Medulla oblongata (tissue), 1 donor: ENCODE measurements around the gene CABP4.

Experiments
- DNase-seq: peaks from one replicate; pipeline ENCODE4 v3.0.0-alpha.2; 2015; ENCODE audit errors: extremely low spot score

Gene CABP4

GRCh38 chr11:67435727-67436458 lies 19.3 kb upstream of the CABP4 start:
- no peak for DNase-seq

DNA sequence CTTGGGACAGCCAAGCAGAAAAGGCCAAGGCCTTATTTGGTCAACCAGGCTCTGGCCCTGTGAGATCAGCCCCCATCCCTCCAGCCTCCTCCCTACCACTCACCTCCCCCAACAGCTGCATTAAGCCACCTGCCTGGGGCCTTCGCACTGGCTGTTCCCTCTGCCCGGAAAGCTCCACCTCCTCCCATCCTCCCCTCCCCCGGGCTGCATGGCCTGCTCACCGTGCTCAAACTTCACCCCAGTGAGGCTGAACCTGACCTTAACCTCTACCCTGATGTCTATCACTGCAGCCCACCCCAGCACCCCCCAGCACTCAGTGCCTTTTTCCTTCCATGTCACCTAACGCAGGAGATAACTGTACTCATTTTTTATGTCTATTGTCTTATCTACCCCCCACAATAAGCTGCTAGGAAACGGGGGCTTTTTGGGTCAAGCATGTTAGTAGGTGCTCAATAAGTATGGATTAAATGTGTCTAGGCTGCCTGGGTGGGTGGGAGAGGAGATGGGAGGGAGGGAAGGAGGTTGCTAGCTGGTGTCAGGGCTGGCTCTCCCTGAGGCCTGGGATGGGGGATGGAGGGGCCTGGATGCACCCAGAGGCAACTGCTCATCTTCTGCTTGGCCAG lies 18.6 kb upstream of the CABP4 start:
- DNase-seq, result no peak

DNA sequence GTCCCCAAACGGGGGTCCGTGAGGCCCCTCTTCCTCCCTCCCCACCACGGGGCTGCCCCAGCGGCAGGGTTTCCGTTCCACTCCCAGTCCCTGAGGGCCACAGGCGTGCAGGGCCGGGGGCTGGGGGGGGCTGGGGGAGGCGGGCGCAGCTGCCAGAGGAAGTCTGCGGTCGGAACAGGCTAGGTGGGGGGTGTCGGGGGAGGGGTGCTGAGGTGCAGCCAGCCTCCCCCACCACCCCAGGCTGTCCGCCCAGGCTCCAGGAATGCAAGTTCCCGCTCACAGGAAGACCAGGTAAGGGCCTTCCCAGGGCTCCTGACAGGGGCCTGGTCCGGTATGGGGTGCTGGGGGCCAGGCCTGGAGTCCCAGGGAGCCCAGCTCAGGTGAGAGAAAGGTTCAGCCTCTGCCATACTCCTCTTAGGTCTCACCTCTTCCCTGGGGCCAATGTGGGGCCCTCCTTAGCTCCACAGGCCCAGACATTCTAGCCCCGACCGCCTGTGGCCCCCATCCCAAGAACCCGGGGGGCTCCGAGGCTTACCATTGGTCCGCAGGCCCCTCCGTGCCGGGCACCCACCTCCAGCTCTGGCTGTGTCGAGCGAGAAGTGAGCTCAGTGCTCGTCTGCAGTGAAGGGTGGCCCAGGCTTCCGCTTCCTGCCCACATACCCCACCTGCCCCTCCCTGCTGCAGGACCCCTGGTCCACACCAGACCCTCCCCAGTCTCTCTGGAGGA lies 17.9 kb upstream of the CABP4 start, which contains the start of gene PTPRCAP:
Gene PTPRCAP, minus strand, starts transcription at position 601 of the 727 bp plus-strand sequence. Its CDS starts 63 bp downstream, at position 538.
- DNase-seq, result no peak

- no peak for DNase-seq
Observed at GRCh38 chr11:67437809-67438157, 17.4 kb upstream of the CABP4 start.

DNA sequence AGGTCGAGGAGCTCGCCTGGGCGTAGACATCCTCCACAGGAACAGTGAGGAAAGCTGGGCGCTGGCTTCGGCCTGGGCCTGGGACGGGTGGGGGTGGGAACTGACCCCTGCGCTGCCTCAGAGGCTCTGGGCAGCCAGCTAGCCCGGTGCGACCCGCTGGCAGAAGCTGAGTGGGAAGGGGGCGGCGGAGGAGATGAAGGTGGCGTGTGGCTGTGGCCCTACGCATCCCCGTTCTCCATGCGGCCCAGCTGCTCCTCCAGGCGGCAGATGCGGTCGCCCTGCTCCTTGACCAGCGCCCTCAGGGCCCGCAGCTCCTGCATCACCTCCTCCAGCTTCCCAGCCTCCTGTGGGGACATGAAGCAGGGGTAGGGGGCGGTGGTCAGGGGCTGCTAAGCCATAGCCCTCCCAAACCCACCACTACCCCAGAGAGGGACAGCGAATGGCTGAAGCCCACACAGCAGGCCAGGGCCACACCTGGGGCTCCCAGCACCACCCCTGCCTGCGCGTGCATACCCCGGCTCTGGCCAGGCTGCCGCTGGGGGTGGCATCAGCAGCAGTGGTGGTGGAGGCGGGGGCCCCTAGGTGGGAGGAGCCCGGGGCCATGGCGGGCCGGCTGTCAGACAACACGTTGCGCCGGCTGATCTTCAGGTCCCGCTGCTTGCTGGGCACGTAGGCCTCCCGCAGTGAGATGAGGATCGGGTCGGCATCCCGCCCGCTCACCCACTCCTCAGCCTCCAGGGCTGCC lies 16.8 kb upstream of the CABP4 start:
- DNase-seq, result no peak

DNA sequence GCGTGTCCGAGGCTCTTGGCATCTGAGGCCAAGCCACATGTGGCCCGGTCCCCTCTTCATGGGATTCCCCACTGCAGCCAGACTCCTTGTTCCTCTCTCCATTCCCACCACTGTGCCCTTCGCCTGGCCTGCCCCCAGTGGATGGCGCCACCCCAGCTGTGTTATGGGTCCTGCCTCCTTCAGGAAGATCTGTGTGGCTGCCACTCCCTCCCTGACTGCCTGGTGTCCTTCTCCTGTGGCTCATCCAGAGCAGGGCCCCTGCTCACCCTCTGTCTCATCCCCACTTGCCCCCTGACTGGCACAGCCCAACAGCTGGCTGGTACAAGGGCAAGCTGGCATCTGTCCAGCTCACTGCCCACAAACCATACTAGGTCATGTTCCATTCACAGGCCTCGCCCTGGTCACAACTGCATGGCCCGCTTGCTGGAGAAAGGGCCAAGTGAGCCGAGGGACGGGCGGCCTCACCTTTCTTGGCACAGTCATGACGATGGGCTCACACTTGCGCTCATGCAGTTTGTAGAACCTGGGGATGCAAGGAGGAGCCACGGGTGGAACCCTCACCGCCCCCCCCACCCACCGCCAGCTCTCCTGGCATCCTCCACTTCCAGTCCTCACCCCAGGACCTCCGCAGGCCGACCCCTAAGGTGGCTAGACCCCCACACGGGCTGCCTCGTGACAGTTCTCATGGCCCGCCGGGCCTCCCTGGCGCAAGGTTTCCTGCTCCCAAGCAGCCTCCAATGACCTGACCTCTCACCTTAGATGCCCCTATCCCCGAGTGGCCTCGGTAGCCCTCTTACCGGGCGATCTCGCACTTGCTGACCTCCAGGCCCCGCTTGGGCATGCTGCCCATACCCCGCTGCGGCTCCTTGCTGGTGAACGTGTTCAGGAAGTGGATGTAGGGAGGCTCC lies 15.6 kb upstream of the CABP4 start:
- no peak for DNase-seq

GRCh38 chr11:67440229-67441097 lies 14.7 kb upstream of the CABP4 start:
- no peak for DNase-seq

GRCh38 chr11:67441098-67441563 lies 14.0 kb upstream of the CABP4 start:
- DNase-seq, result no peak

DNA sequence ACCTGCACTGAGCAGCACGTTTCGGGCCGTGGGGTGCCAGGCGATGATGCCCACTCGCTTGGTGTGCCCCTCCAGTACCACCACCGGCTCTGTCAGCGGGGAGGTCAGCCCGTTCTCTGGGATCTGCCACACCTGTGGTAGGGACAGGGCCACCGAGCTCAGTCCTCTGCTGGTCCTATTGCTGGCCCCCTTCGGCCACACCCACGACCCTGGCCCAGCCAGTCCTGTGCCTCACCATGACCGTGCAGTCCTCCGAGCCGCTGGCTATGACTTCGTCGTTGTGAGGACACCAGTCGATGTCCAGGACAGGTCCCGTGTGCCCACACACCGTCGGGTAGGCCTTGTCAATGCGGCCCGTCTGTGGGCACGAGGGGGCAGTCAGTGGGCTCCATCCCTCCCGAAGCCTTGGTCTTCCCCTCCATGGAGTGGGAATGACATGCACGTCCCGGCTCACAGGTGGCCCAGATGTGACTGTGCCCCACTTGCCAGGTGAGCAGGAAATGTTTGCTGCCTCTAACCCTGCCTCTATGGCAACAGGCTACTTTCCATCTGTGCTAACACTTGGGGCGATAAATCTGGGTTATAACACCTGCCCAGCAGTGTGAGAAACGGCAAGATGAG lies 13.3 kb upstream of the CABP4 start:
- DNase-seq, result no peak

DNA sequence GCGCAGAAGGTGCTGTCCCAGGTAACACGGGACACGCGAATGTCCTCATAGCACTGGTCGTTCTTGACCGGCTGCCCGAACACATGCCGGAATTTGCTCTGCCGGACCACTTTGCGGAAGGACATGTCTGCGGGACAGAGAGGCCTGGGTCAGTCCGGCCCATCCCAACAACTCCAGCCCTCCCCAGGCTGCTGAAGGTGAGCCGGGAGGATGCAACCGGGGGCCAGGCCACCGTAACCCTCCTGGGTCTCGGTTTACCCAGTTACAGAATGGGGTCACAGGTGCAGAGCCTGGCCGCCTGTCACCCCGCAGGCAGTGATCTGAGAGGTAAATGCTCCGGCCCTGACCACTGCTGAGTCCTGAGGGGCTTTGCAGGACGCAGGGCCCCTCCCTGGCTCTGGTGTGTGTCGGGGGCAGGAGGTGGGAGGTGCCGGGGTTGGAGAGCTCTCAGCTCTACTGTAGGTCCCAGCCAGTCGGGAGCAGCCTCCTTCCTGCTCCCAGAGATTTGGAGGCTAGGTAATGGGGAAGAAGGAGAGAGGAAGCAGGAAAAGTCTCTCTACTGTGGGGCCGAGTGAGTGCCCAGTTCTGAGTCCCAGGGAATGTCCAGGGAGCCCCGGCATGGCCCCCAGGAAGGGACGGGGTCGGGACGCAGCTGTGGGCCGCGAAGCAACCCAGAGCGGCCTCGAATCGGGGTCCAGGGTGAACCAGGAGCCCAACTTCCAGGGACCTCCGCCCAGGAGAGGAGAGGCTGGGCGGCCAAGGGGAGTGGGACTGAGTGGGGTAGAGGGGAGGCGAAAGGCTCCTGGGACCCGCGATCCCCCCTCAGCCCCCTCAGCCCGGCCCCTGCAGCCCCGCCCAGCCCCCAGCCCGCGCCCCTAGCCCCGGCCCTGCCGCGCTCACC lies 12.4 kb upstream of the CABP4 start:
- no peak for DNase-seq

DNA sequence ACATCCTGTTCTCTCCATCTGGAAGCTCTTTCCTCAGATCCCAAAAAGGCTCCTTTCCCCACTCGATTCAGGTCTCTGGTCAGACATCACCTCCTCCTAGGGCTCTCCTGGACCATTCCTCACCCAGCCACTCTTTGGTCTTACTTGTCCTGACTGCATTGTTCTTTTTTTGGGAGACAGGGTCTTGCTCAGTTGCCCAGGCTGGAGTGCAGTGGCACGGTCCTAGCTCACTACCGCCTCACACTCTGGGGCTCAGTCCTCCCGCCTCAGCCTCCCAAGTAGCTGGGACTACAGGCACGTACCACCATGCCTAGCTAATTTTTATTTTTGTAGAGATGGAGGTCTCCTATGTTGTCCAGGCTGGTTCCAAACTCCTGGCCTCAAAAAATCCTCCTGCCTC lies 9.6 kb upstream of the CABP4 start:
- no peak for DNase-seq

DNA sequence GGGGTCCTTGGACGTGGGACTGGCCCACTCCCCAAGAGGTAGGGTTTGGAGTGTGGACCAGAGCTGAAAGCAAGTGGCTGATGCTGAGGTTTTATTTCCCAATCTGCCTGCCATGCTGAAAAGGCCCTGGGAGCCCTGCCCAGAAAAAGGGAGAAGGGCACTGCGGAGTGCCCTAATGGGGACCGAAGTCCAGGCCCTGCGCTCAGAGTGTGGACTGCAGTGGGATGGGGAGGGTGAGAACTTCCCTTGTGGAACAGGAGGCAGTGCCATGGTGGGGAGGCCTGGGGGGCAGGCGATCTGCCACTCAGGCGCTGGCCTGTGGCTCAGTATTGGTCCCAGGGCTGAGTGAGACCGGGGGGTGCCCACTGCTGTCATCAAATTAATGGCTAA lies 6.9 kb upstream of the CABP4 start:
- DNase-seq, result no peak

DNA sequence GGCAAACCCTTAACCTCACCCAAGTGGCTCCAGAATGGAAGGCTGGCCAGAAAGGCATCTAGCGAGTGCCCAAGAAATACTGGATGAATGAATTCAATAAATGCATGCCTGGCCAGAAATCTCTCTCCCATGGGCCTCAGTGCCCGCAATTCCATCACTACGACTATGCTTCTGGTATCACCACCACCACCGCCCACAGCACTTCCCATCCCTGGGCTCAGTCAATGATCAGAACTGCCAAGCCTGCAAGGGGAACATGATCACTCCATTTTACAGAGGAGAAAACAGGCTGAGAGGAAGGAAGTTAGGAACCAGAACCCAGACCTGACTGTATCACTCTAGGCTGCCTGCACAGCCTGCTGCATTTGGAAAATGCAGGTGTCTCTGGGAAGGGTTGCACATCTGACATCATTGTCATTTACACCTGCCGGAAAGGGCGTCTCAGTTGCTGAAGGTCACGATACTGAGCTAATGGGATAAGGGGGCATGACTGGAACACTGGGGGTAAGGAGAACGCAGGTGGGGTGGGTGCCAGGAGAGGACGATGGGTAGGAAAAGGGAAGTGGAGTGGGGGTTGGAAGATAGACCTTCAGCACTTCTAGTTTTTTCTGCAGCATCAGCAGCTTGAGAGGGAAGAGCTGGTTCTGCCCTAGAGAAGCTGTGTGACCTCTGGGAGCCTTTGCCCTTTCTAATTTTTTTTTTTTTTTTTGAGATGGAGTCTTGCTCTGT lies 5.9 kb upstream of the CABP4 start:
- DNase-seq, result peak; percentile 58

- DNase-seq, result no peak
Observed at GRCh38 chr11:67450796-67451657, 4.1 kb upstream of the CABP4 start.

- DNase-seq, result no peak
Observed at GRCh38 chr11:67451658-67451976, 3.5 kb upstream of the CABP4 start.

GRCh38 chr11:67452141-67452952 lies 2.8 kb upstream of the CABP4 start, which contains the start of gene GPR152:
Gene GPR152 (minus strand): TSS chr11:67452729. CDS start chr11:67452724, 5 bp downstream.
- no peak for DNase-seq
